ENCODE measurements around the gene ZNRD2. TPM values are rescaled to one million over a fixed set of nuclear protein-coding genes. Genes with fewer than 3 reads are reported as not detected.
A peak's percentile ranks its signal among the peaks of the same experiment; 100 is the strongest.

ZNRD2 gene
- polyA plus RNA-seq, 1 donor, result 32.3 TPM

GRCh38 chr11:65537620-65538231 is 32.6 kb upstream of the ZNRD2 start:
- Histone ChIP-seq H3K9me3 (ENCODE audit: control insufficient read depth, low read depth, low read length) (peaks cover 14% of the 10 kb centered on the region), H3K4me1 (ENCODE audit: control insufficient read depth, insufficient read depth, low read length) (peaks cover 9% of the 10 kb centered on the region), H3K27me3 (ENCODE audit: control insufficient read depth, insufficient read depth, low read length) (no peaks in the 10 kb centered on the region), H3K36me3 (ENCODE audit: control insufficient read depth, insufficient read depth, low read length) (peaks cover 58% of the 10 kb centered on the region), H3K4me3 (ENCODE audit: low read length) (no peak overlapping the region), H3K27ac (ENCODE audit: low read length) (no peak overlapping the region)
- WGBS (ENCODE audit: insufficient coverage, low lambda C conversion rate), result no CpG with 5 or more reads among the region's 18 CpGs
- no peak for DNase-seq

- peaks cover 14% of the 10 kb centered on the region for H3K9me3 ChIP-seq (ENCODE audit: control insufficient read depth, low read depth, low read length)
- DNase-seq, result no peak
- H3K4me1 ChIP-seq (ENCODE audit: control insufficient read depth, insufficient read depth, low read length), result peaks cover 9% of the 10 kb centered on the region
- H3K36me3 ChIP-seq (ENCODE audit: control insufficient read depth, insufficient read depth, low read length), result peaks cover 57% of the 10 kb centered on the region
- no peak overlapping the region for H3K27ac ChIP-seq (ENCODE audit: low read length)
- H3K4me3 ChIP-seq (ENCODE audit: low read length), result no peak overlapping the region
- no peaks in the 10 kb centered on the region for H3K27me3 ChIP-seq (ENCODE audit: control insufficient read depth, insufficient read depth, low read length)
- no CpG with 5 or more reads among the region's 43 CpGs for WGBS (ENCODE audit: insufficient coverage, low lambda C conversion rate)
Observed at GRCh38 chr11:65538232-65538914, 31.9 kb upstream of the ZNRD2 start.

GRCh38 chr11:65538915-65539743 is 31.1 kb upstream of the ZNRD2 start:
- no CpG with 5 or more reads among the region's 92 CpGs for WGBS (ENCODE audit: insufficient coverage, low lambda C conversion rate)
- Histone ChIP-seq H3K9me3 (ENCODE audit: control insufficient read depth, low read depth, low read length) (peaks cover 14% of the 10 kb centered on the region), H3K4me3 (ENCODE audit: low read length) (no peak overlapping the region), H3K4me1 (ENCODE audit: control insufficient read depth, insufficient read depth, low read length) (peaks cover 9% of the 10 kb centered on the region), H3K27me3 (ENCODE audit: control insufficient read depth, insufficient read depth, low read length) (no peaks in the 10 kb centered on the region), H3K36me3 (ENCODE audit: control insufficient read depth, insufficient read depth, low read length) (peaks cover 59% of the 10 kb centered on the region), H3K27ac (ENCODE audit: low read length) (no peak overlapping the region)
- DNase-seq, result no peak

GRCh38 chr11:65539744-65540289 is 30.5 kb upstream of the ZNRD2 start:
- peaks cover 9% of the 10 kb centered on the region for H3K4me1 ChIP-seq (ENCODE audit: control insufficient read depth, insufficient read depth, low read length)
- WGBS (ENCODE audit: insufficient coverage, low lambda C conversion rate), result no CpG with 5 or more reads among the region's 60 CpGs
- peaks cover 14% of the 10 kb centered on the region for H3K9me3 ChIP-seq (ENCODE audit: control insufficient read depth, low read depth, low read length)
- peaks cover 56% of the 10 kb centered on the region for H3K36me3 ChIP-seq (ENCODE audit: control insufficient read depth, insufficient read depth, low read length)
- DNase-seq, result peak; percentile 54 to 81
- H3K4me3 ChIP-seq (ENCODE audit: low read length), result peak overlapping the region; percentile 59
- H3K27me3 ChIP-seq (ENCODE audit: control insufficient read depth, insufficient read depth, low read length), result no peaks in the 10 kb centered on the region
- peak overlapping the region; percentile 77 for H3K27ac ChIP-seq (ENCODE audit: low read length)

- H3K27ac ChIP-seq (ENCODE audit: low read length), result peak overlapping the region; percentile 77
- H3K9me3 ChIP-seq (ENCODE audit: control insufficient read depth, low read depth, low read length), result peaks cover 14% of the 10 kb centered on the region
- H3K36me3 ChIP-seq (ENCODE audit: control insufficient read depth, insufficient read depth, low read length), result peaks cover 50% of the 10 kb centered on the region
- DNase-seq, result peak; percentile 82 to 94
- WGBS (ENCODE audit: insufficient coverage, low lambda C conversion rate), result no CpG with 5 or more reads among the region's 78 CpGs
- no peaks in the 10 kb centered on the region for H3K27me3 ChIP-seq (ENCODE audit: control insufficient read depth, insufficient read depth, low read length)
- H3K4me1 ChIP-seq (ENCODE audit: control insufficient read depth, insufficient read depth, low read length), result peaks cover 13% of the 10 kb centered on the region
- H3K4me3 ChIP-seq (ENCODE audit: low read length), result peak overlapping the region; percentile 59
Observed at GRCh38 chr11:65540290-65541092, 29.8 kb upstream of the ZNRD2 start.

- no CpG with 5 or more reads among the region's 18 CpGs for WGBS (ENCODE audit: insufficient coverage, low lambda C conversion rate)
- H3K36me3 ChIP-seq (ENCODE audit: control insufficient read depth, insufficient read depth, low read length), result peaks cover 41% of the 10 kb centered on the region
- peaks cover 17% of the 10 kb centered on the region for H3K4me1 ChIP-seq (ENCODE audit: control insufficient read depth, insufficient read depth, low read length)
- peak overlapping the region; percentile 45 for H3K4me3 ChIP-seq (ENCODE audit: low read length)
- H3K27ac ChIP-seq (ENCODE audit: low read length), result peak overlapping the region; percentile 69
- H3K27me3 ChIP-seq (ENCODE audit: control insufficient read depth, insufficient read depth, low read length), result no peaks in the 10 kb centered on the region
- peaks cover 14% of the 10 kb centered on the region for H3K9me3 ChIP-seq (ENCODE audit: control insufficient read depth, low read depth, low read length)
- DNase-seq, result peak in 1 of 2 donors; percentile 29
Observed at GRCh38 chr11:65541093-65541982, 28.9 kb upstream of the ZNRD2 start.

GRCh38 chr11:65542738-65543390 is 27.4 kb upstream of the ZNRD2 start:
- Histone ChIP-seq H3K36me3 (ENCODE audit: control insufficient read depth, insufficient read depth, low read length) (peaks cover 27% of the 10 kb centered on the region), H3K27me3 (ENCODE audit: control insufficient read depth, insufficient read depth, low read length) (no peaks in the 10 kb centered on the region), H3K9me3 (ENCODE audit: control insufficient read depth, low read depth, low read length) (peaks cover 14% of the 10 kb centered on the region), H3K4me3 (ENCODE audit: low read length) (no peak overlapping the region), H3K27ac (ENCODE audit: low read length) (no peak overlapping the region), H3K4me1 (ENCODE audit: control insufficient read depth, insufficient read depth, low read length) (peaks cover 20% of the 10 kb centered on the region)
- DNase-seq, result no peak
- WGBS (ENCODE audit: insufficient coverage, low lambda C conversion rate), result no CpG with 5 or more reads among the region's 3 CpGs

GRCh38 chr11:65545853-65546216 is 24.4 kb upstream of the ZNRD2 start:
- H3K4me1 ChIP-seq (ENCODE audit: control insufficient read depth, insufficient read depth, low read length), result peaks cover 22% of the 10 kb centered on the region
- no peaks in the 10 kb centered on the region for H3K9me3 ChIP-seq (ENCODE audit: control insufficient read depth, low read depth, low read length)
- no peak for DNase-seq
- H3K27ac ChIP-seq (ENCODE audit: low read length), result peak overlapping the region; percentile 66
- no CpG with 5 or more reads among the region's 4 CpGs for WGBS (ENCODE audit: insufficient coverage, low lambda C conversion rate)
- peaks cover 21% of the 10 kb centered on the region for H3K36me3 ChIP-seq (ENCODE audit: control insufficient read depth, insufficient read depth, low read length)
- no peaks in the 10 kb centered on the region for H3K27me3 ChIP-seq (ENCODE audit: control insufficient read depth, insufficient read depth, low read length)
- H3K4me3 ChIP-seq (ENCODE audit: low read length), result peak overlapping the region; percentile 52

Measured in large intestine (tissue), 3 donors.